Breast epithelium (tissue), 4 donors: ENCODE data around the gene OR6C6. TPM values are rescaled to one million over a fixed set of nuclear protein-coding genes. Genes with fewer than 3 reads are reported as not detected.

ENCODE experiments used
- DNase-seq, 2 donors: peaks; one replicate each; pipeline ENCODE4 v3.0.0-alpha.2; 2019; ENCODE audit warnings: low spot score in 2 of 2
- H3K27ac ChIP-seq, 2 donors: fragments of 200-600 bp; sonication (generic) in 1 of 2; one replicate each; pipeline ENCODE4 v1.5.1; 2016 to 2019; ENCODE audit warnings: mild to moderate bottlenecking in 1 of 2
- H3K27me3 ChIP-seq, 2 donors: fragments of 200-600 bp; sonication (generic) in 1 of 2; one replicate each; pipeline versions ENCODE4 v1.5.1 to v1.6.0; 2017 to 2019; ENCODE audit warnings: control low read depth in 1 of 2, mild to moderate bottlenecking in 1 of 2
- H3K36me3 ChIP-seq: fragments of 200-600 bp; one replicate; pipeline ENCODE4 v1.5.1; 2019
- H3K4me1 ChIP-seq, 2 donors: fragments of 200-600 bp; sonication (generic); one replicate each; pipeline ENCODE4 v1.5.1; 2016 to 2019; ENCODE audit warnings: control low read depth in 1 of 2
- H3K4me3 ChIP-seq, 3 donors: fragments of 200-600 bp; sonication (generic); 1 replicate in 2 of 3; 2 replicates in 1 of 3; pipeline ENCODE4 v1.5.1; 2016 to 2019; ENCODE audit warnings: mild to moderate bottlenecking in 3 of 3, moderate library complexity in 2 of 3
- H3K9me3 ChIP-seq, 2 donors: fragments of 200-600 bp; sonication (generic) in 1 of 2; one replicate each; pipeline ENCODE4 v1.5.1; 2016 to 2019; ENCODE audit warnings: control low read depth in 1 of 2
- CTCF ChIP-seq, 3 donors: fragments of 450-650 bp; IDR thresholded peaks; one replicate each; pipeline ENCODE4 v1.5.1; 2016 to 2017; ENCODE audit warnings: antibody characterized with exemption in 3 of 3, mild to moderate bottlenecking in 3 of 3, moderate library complexity in 3 of 3
- POLR2A ChIP-seq: fragments of 450-650 bp; IDR thresholded peaks from one replicate; pipeline ENCODE4 v1.6.1; 2016; ENCODE audit warnings: antibody characterized with exemption, mild to moderate bottlenecking, moderate library complexity
- POLR2AphosphoS5 ChIP-seq, 3 donors: sonication (generic); formaldehyde crosslinking; IDR thresholded peaks; one replicate each; pipeline ENCODE4 v1.6.1; 2017; ENCODE audit warnings: antibody characterized with exemption in 3 of 3
- intact Hi-C: fragments of 100-400 bp; cut with DNase I; formaldehyde crosslinking; loops from one replicate; pipeline ENCODE4 v1.15.1; 2023; ENCODE audit warnings: low total_unique reads
- total RNA-seq, 3 donors: library from RNA; depleted of rRNA; stranded (reverse); fragments of >200 nt; gene quantifications; one replicate each; pipeline ENCODE4 v1.1.0, GENCODE V29; 2016

OR6C6 gene
- total RNA-seq, 3 donors from 2014 or later, result not detected

- no peak for TF ChIP-seq CTCF (IDR thresholded peaks at IDR 0.05)
- TF ChIP-seq POLR2AphosphoS5 (IDR thresholded peaks at IDR 0.05), result no peak
- TF ChIP-seq POLR2A, result no peak
- no peak overlapping the region for H3K4me3 ChIP-seq
- H3K27me3 ChIP-seq, result no peaks in the 10 kb centered on the region
- H3K27ac ChIP-seq, result no peak overlapping the region
- H3K9me3 ChIP-seq, result no peaks in the 10 kb centered on the region
- no peaks in the 10 kb centered on the region for H3K36me3 ChIP-seq
- intact Hi-C loops, result no loop called here
- H3K4me1 ChIP-seq, result no peaks in the 10 kb centered on the region
- DNase-seq, result no peak
Observed at GRCh38 chr12:55289999-55290398, 6.4 kb downstream of the OR6C6 start.

GRCh38 chr12:55280991-55281390 is 15.4 kb downstream of the OR6C6 start:
- Histone ChIP-seq H3K27ac (no peak overlapping the region), H3K4me1 (no peaks in the 10 kb centered on the region), H3K36me3 (no peaks in the 10 kb centered on the region), H3K4me3 (no peak overlapping the region), H3K9me3 (no peaks in the 10 kb centered on the region), H3K27me3 (no peaks in the 10 kb centered on the region)
- TF ChIP-seq CTCF (IDR thresholded peaks at IDR 0.05), result no peak
- no peak for TF ChIP-seq POLR2A
- TF ChIP-seq POLR2AphosphoS5 (IDR thresholded peaks at IDR 0.05), result no peak
- intact Hi-C loops, result no loop called here
- no peak for DNase-seq

- no peaks in the 10 kb centered on the region for H3K9me3 ChIP-seq
- no peak overlapping the region for H3K4me3 ChIP-seq
- intact Hi-C loops, result no loop called here
- H3K36me3 ChIP-seq, result no peaks in the 10 kb centered on the region
- H3K27me3 ChIP-seq, result no peaks in the 10 kb centered on the region
- no peak for DNase-seq
- H3K4me1 ChIP-seq, result no peaks in the 10 kb centered on the region
- no peak for TF ChIP-seq POLR2A
- no peak for TF ChIP-seq CTCF (IDR thresholded peaks at IDR 0.05)
- TF ChIP-seq POLR2AphosphoS5 (IDR thresholded peaks at IDR 0.05), result no peak
- no peak overlapping the region for H3K27ac ChIP-seq
Observed at GRCh38 chr12:55258303-55258702, 38.1 kb downstream of the OR6C6 start.

GRCh38 chr12:55256831-55257230 is 39.5 kb downstream of the OR6C6 start:
- no peaks in the 10 kb centered on the region for H3K36me3 ChIP-seq
- no peak overlapping the region for H3K27ac ChIP-seq
- no peaks in the 10 kb centered on the region for H3K4me1 ChIP-seq
- TF ChIP-seq CTCF (IDR thresholded peaks at IDR 0.05), result no peak
- TF ChIP-seq POLR2AphosphoS5 (IDR thresholded peaks at IDR 0.05), result no peak
- no peak for TF ChIP-seq POLR2A
- no peak for DNase-seq
- H3K9me3 ChIP-seq, result no peaks in the 10 kb centered on the region
- intact Hi-C loops, result no loop called here
- H3K27me3 ChIP-seq, result no peaks in the 10 kb centered on the region
- H3K4me3 ChIP-seq, result no peak overlapping the region

GRCh38 chr12:55253281-55253680 is 43.1 kb downstream of the OR6C6 start:
- no peak for DNase-seq
- TF ChIP-seq POLR2AphosphoS5 (IDR thresholded peaks at IDR 0.05), result no peak
- no peak for TF ChIP-seq POLR2A
- TF ChIP-seq CTCF (IDR thresholded peaks at IDR 0.05), result no peak

More at GRCh38 chr12:55253281-55253680, 43.1 kb downstream of the OR6C6 start:
- Histone ChIP-seq H3K9me3 (no peaks in the 10 kb centered on the region), H3K4me1 (no peaks in the 10 kb centered on the region), H3K36me3 (no peaks in the 10 kb centered on the region), H3K27ac (no peak overlapping the region), H3K27me3 (no peaks in the 10 kb centered on the region), H3K4me3 (no peak overlapping the region)
- intact Hi-C loops, result no loop called here
